Hepatocyte (in vitro differentiated cells): ENCODE data around the gene SNX21. TPM values are rescaled to one million over a fixed set of nuclear protein-coding genes. Genes with fewer than 3 reads are reported as not detected.

Experiments
- DNase-seq: peaks from one replicate; pipeline ENCODE4 v3.0.0-alpha.2; 2016; ENCODE audit warnings: low spot score
- H2AFZ ChIP-seq: fragments of 200-600 bp; sonication (generic); 2 replicates; pipeline ENCODE4 v1.6.0; 2016; ENCODE audit warnings: antibody characterized with exemption, mild to moderate bottlenecking
- H3K27ac ChIP-seq: fragments of 200-600 bp; sonication (generic); 2 replicates; pipeline ENCODE4 v1.5.1; 2016; ENCODE audit warnings: mild to moderate bottlenecking
- H3K27me3 ChIP-seq: fragments of 200-600 bp; sonication (generic); 2 replicates; pipeline ENCODE4 v1.6.1; 2016
- H3K36me3 ChIP-seq: fragments of 200-600 bp; sonication (generic); replicated peaks from 2 replicates; pipeline ENCODE4 v1.5.1; 2016; ENCODE audit warnings: low read depth; ENCODE audit not compliant: insufficient read depth
- H3K4me1 ChIP-seq: fragments of 200-600 bp; sonication (generic); 2 replicates; pipeline ENCODE4 v1.5.1; 2016; ENCODE audit warnings: mild to moderate bottlenecking, moderate library complexity; ENCODE audit not compliant: insufficient read depth
- H3K4me2 ChIP-seq: fragments of 200-600 bp; sonication (generic); 2 replicates; pipeline ENCODE4 v1.6.0; 2016
- H3K4me3 ChIP-seq: fragments of 200-600 bp; sonication (generic); 2 replicates; pipeline ENCODE4 v1.5.1; 2016; ENCODE audit warnings: mild to moderate bottlenecking
- H3K79me2 ChIP-seq: fragments of 200-600 bp; sonication (generic); 2 replicates; pipeline ENCODE4 v1.6.0; 2017; ENCODE audit warnings: mild to moderate bottlenecking
- H3K9me2 ChIP-seq: fragments of 200-600 bp; sonication (generic); replicated peaks from 2 replicates; pipeline ENCODE4 v1.6.0; 2017; ENCODE audit warnings: mild to moderate bottlenecking; ENCODE audit not compliant: insufficient read depth
- H3K9me3 ChIP-seq: fragments of 200-600 bp; sonication (generic); 2 replicates; pipeline ENCODE4 v1.5.1; 2016; ENCODE audit warnings: low read depth, mild to moderate bottlenecking
- H4K20me1 ChIP-seq: fragments of 200-600 bp; sonication (generic); 2 replicates; pipeline ENCODE4 v1.6.0; 2016; ENCODE audit warnings: mild to moderate bottlenecking; ENCODE audit not compliant: insufficient read depth, poor library complexity, severe bottlenecking
- CTCF ChIP-seq: fragments of 200-600 bp; sonication (generic); IDR thresholded peaks from 2 replicates; pipeline ENCODE4 v1.5.1; 2016; ENCODE audit warnings: antibody characterized with exemption, mild to moderate bottlenecking; ENCODE audit not compliant: poor library complexity
- EZH2 ChIP-seq: fragments of 200-600 bp; sonication (generic); IDR thresholded peaks from 2 replicates; pipeline ENCODE4 v1.6.1; 2016; ENCODE audit warnings: antibody characterized with exemption, mild to moderate bottlenecking, borderline replicate concordance
- EZH2phosphoT487 ChIP-seq: fragments of 200-600 bp; sonication (generic); IDR thresholded peaks from one replicate; pipeline ENCODE4 v1.6.1; 2018; ENCODE audit warnings: antibody characterized with exemption, mild to moderate bottlenecking, low read depth, moderate library complexity; ENCODE audit not compliant: unreplicated experiment, severe bottlenecking
- WGBS: methylation state at CpG from one replicate; pipeline ENCODE4 v1.1.6; 2016; ENCODE audit warnings: low lambda C conversion rate; ENCODE audit errors: missing lambda C conversion rate; 5-methylcytosine and 5-hydroxymethylcytosine counted together
- polyA plus RNA-seq: library from polyadenylated mRNA; unstranded; fragments of >200 nt; fragmentation: Nextera tagmentation; extraction: Ambion mirVana; gene quantifications from 2 replicates; pipeline ENCODE4 v1.2.1, GENCODE V29; 2016
- total RNA-seq: library from RNA; depleted of rRNA; stranded (reverse); fragments of >200 nt; gene quantifications from 2 replicates; pipeline ENCODE4 v1.2.3, GENCODE V29; 2014

SNX21 gene
- total and polyA plus RNA-seq, 2 experiments from 2014 or later: 30.0 to 32.1 TPM

- H3K9me3 ChIP-seq: no peaks in the 10 kb centered on the region
- H3K4me3 ChIP-seq: no peak overlapping the region
- H2AFZ ChIP-seq: no peak overlapping the region
- H3K27ac ChIP-seq: no peak overlapping the region
- H3K27me3 ChIP-seq: no peaks in the 10 kb centered on the region
- 97% methylated on average over 25 of the region's 25 CpGs for WGBS
- H3K79me2 ChIP-seq: peaks cover 4% of the 10 kb centered on the region
- DNase-seq: no peak
- H3K9me2 ChIP-seq: no peaks in the 10 kb centered on the region
- H4K20me1 ChIP-seq: no peaks in the 10 kb centered on the region
- H3K36me3 ChIP-seq: no peaks in the 10 kb centered on the region
- no peak overlapping the region for H3K4me2 ChIP-seq
- peaks cover 7% of the 10 kb centered on the region for H3K4me1 ChIP-seq
- no peak for TF ChIP-seq EZH2
- TF ChIP-seq CTCF: no peak
- TF ChIP-seq EZH2phosphoT487: no peak
These were observed 7.2 kb downstream of the SNX21 start for GRCh38 chr20:45840700-45841198.

- Histone ChIP-seq H3K79me2 (peaks cover 4% of the 10 kb centered on the region), H3K4me2 (no peak overlapping the region), H3K27me3 (no peaks in the 10 kb centered on the region), H3K9me2 (no peaks in the 10 kb centered on the region), H3K27ac (no peak overlapping the region), H3K4me3 (no peak overlapping the region), H4K20me1 (no peaks in the 10 kb centered on the region), H3K9me3 (no peaks in the 10 kb centered on the region), H3K36me3 (no peaks in the 10 kb centered on the region), H3K4me1 (peaks cover 3% of the 10 kb centered on the region), H2AFZ (no peak overlapping the region)
- no peak for TF ChIP-seq CTCF
- no peak for TF ChIP-seq EZH2
- TF ChIP-seq EZH2phosphoT487: no peak
- DNase-seq: no peak
- WGBS: 94% methylated on average over 10 of the region's 10 CpGs
These were observed 8.0 kb downstream of the SNX21 start for GRCh38 chr20:45841407-45842129.

GRCh38 chr20:45842169-45842812, 8.7 kb downstream of the SNX21 start:
- H3K4me3 ChIP-seq: no peak overlapping the region
- no peak overlapping the region for H2AFZ ChIP-seq
- H3K4me2 ChIP-seq: no peak overlapping the region
- 85% methylated on average over 5 of the region's 5 CpGs for WGBS
- peaks cover 4% of the 10 kb centered on the region for H3K79me2 ChIP-seq
- no peak overlapping the region for H3K27ac ChIP-seq
- no peak for DNase-seq
- H3K36me3 ChIP-seq: no peaks in the 10 kb centered on the region
- TF ChIP-seq EZH2 (no peak), EZH2phosphoT487 (no peak), CTCF (no peak)
- H3K4me1 ChIP-seq: no peaks in the 10 kb centered on the region
- H3K27me3 ChIP-seq: no peaks in the 10 kb centered on the region
- H3K9me2 ChIP-seq: no peaks in the 10 kb centered on the region
- H3K9me3 ChIP-seq: no peaks in the 10 kb centered on the region
- no peaks in the 10 kb centered on the region for H4K20me1 ChIP-seq
